SK-N-SH treated with all-trans-retinoic acid at 6 μM for 48 hours (cell line): ENCODE results near the gene KDM4B.

Source experiments
- ATAC-seq: fragments of 200-7000 bp; cut with Tn5 transposase; 3 replicates; pipeline ENCODE4 v1.9.1; 2020; ENCODE audit warnings: mild to moderate bottlenecking, moderate library complexity
- ARNTL ChIP-seq: fragments of 450-650 bp; formaldehyde crosslinking; IDR thresholded peaks from 2 replicates; pipeline ENCODE4 v1.5.0; 2020; ENCODE audit warnings: low read depth, mild to moderate bottlenecking, moderate library complexity, borderline replicate concordance
- BACH2 ChIP-seq: fragments of 250-450 bp; sonication (Bioruptor Pico); IDR thresholded peaks from 2 replicates; pipeline ENCODE4 v1.9.0; 2021; ENCODE audit warnings: mild to moderate bottlenecking, borderline replicate concordance
- CREB5 ChIP-seq: fragments of 250-450 bp; sonication (Bioruptor Pico); IDR thresholded peaks from 2 replicates; pipeline ENCODE4 v1.5.1; 2020; ENCODE audit warnings: low read depth, mild to moderate bottlenecking, moderate library complexity
- CSDC2 ChIP-seq: fragments of 250-450 bp; sonication (Bioruptor Pico); IDR thresholded peaks from 2 replicates; pipeline ENCODE4 v1.5.0; 2020; ENCODE audit warnings: mild to moderate bottlenecking, moderate library complexity
- CSRNP3 ChIP-seq: fragments of 250-450 bp; sonication (Bioruptor Pico); IDR thresholded peaks from 2 replicates; pipeline ENCODE4 v1.5.1; 2021; ENCODE audit warnings: mild to moderate bottlenecking, moderate library complexity
- ESRRG ChIP-seq: fragments of 250-450 bp; sonication (Bioruptor Pico); IDR thresholded peaks from 2 replicates; pipeline ENCODE4 v1.6.1; 2021; ENCODE audit warnings: mild to moderate bottlenecking
- ISL1 ChIP-seq: fragments of 250-450 bp; sonication (Bioruptor Pico); IDR thresholded peaks from 2 replicates; pipeline ENCODE4 v2.1.2; 2022; ENCODE audit warnings: mild to moderate bottlenecking, moderate library complexity
- OSR1 ChIP-seq: fragments of 250-450 bp; sonication (Bioruptor Pico); IDR thresholded peaks from 2 replicates; pipeline ENCODE4 v1.8.0; 2022; ENCODE audit warnings: moderate library complexity, mild to moderate bottlenecking, inconsistent platforms
- PATZ1 ChIP-seq: fragments of 250-450 bp; sonication (Bioruptor Pico); IDR thresholded peaks from 2 replicates; pipeline ENCODE4 v1.8.0; 2020; ENCODE audit warnings: mild to moderate bottlenecking, moderate library complexity, borderline replicate concordance
- POU6F1 ChIP-seq: fragments of 250-450 bp; sonication (Bioruptor Pico); IDR thresholded peaks from 2 replicates; pipeline ENCODE4 v1.8.0; 2021; ENCODE audit warnings: low read depth, mild to moderate bottlenecking, moderate library complexity, borderline replicate concordance
- PPARA ChIP-seq: fragments of 250-450 bp; sonication (Bioruptor Pico); IDR thresholded peaks from 2 replicates; pipeline ENCODE4 v1.5.0; 2020; ENCODE audit warnings: mild to moderate bottlenecking, borderline replicate concordance
- RARB ChIP-seq: fragments of 250-450 bp; sonication (Bioruptor Pico); IDR thresholded peaks from 2 replicates; pipeline ENCODE4 v1.8.0; 2021; ENCODE audit warnings: mild to moderate bottlenecking, moderate library complexity
- SNAI2 ChIP-seq: fragments of 250-450 bp; sonication (Bioruptor Pico); IDR thresholded peaks from 2 replicates; pipeline ENCODE4 v1.5.0; 2020; ENCODE audit warnings: mild to moderate bottlenecking, moderate library complexity
- TOX ChIP-seq: fragments of 250-450 bp; sonication (Bioruptor Pico); IDR thresholded peaks from 2 replicates; pipeline ENCODE4 v1.8.0; 2021; ENCODE audit warnings: mild to moderate bottlenecking, moderate library complexity, borderline replicate concordance
- TSHZ2 ChIP-seq: fragments of 250-450 bp; sonication (Bioruptor Pico); IDR thresholded peaks from 2 replicates; pipeline ENCODE4 v1.5.0; 2020; ENCODE audit warnings: mild to moderate bottlenecking, moderate library complexity
- ZC3H10 ChIP-seq: fragments of 250-450 bp; sonication (Bioruptor Pico); IDR thresholded peaks from 2 replicates; pipeline ENCODE4 v1.5.1; 2021; ENCODE audit warnings: mild to moderate bottlenecking, moderate library complexity
- ZFP3 ChIP-seq: fragments of 250-450 bp; sonication (Bioruptor Pico); IDR thresholded peaks from 2 replicates; pipeline ENCODE4 v1.5.0; 2020; ENCODE audit warnings: mild to moderate bottlenecking, moderate library complexity
- ZFP30 ChIP-seq: fragments of 450-650 bp; formaldehyde crosslinking; IDR thresholded peaks from 2 replicates; pipeline ENCODE4 v1.5.0; 2022; ENCODE audit warnings: mild to moderate bottlenecking, moderate library complexity
- ZNF565 ChIP-seq: fragments of 450-650 bp; formaldehyde crosslinking; conservative IDR thresholded peaks from 2 replicates; pipeline ENCODE4 v1.5.0; 2020; ENCODE audit warnings: low read depth, mild to moderate bottlenecking, moderate library complexity

Gene KDM4B

GRCh38 chr19:5006201-5006600, 37.3 kb downstream of the KDM4B start:
- peak; percentile 23; the same call in 1 of the 3 replicates for ATAC-seq
- no peak for TF ChIP-seq ISL1
- TF ChIP-seq OSR1 (CRISPR knock-in tag), result no peak
- no peak for TF ChIP-seq ZNF565
- no peak for TF ChIP-seq TSHZ2 (CRISPR knock-in tag)
- no peak for TF ChIP-seq RARB
- no peak for TF ChIP-seq ARNTL
- no peak for TF ChIP-seq ZFP30 (CRISPR knock-in tag)
- TF ChIP-seq BACH2 (CRISPR knock-in tag), result no peak
- no peak for TF ChIP-seq PPARA (CRISPR knock-in tag)
- TF ChIP-seq, all 23 proteins: peak for 0

GRCh38 chr19:5006821-5007220, 37.9 kb downstream of the KDM4B start:
- TF ChIP-seq OSR1 (CRISPR knock-in tag) (no peak), CREB5 (CRISPR knock-in tag) (no peak), ISL1 (no peak), SNAI2 (CRISPR knock-in tag) (no peak), ZFP30 (CRISPR knock-in tag) (no peak), ZFP3 (CRISPR knock-in tag) (no peak), PPARA (CRISPR knock-in tag) (no peak), POU6F1 (CRISPR knock-in tag) (no peak), TOX (no peak), ESRRG (CRISPR knock-in tag) (no peak), ZC3H10 (no peak), CSRNP3 (CRISPR knock-in tag) (no peak), PATZ1 (CRISPR knock-in tag) (no peak), ARNTL (no peak), RARB (no peak), TSHZ2 (CRISPR knock-in tag) (no peak), CSDC2 (CRISPR knock-in tag) (no peak)
- TF ChIP-seq, all 23 proteins: peak for 0
- ATAC-seq, result no peak
